OCI-LY7 (cell line): ENCODE results near the gene HS6ST3. TPM values are rescaled to one million over a fixed set of nuclear protein-coding genes. Genes with fewer than 3 reads are reported as not detected.

ENCODE experiments used
- BruUV-seq: library from RNA; stranded (reverse); fragments of 400-500 nt; replicated peaks from 2 replicates; lab custom pipeline; 2021; lab: Mats Ljungman, UMichigan
- CTCF ChIA-PET: fragments of 300-600 bp; sonication (Branson Sonifier 250); formaldehyde crosslinking; loops from one replicate; lab custom pipeline; 2022; ENCODE audit warnings: antibody characterized with exemption; ENCODE audit not compliant: unreplicated experiment; lab: Charles Lee
- POLR2A ChIA-PET: fragments of 300-600 bp; sonication (Branson Sonifier 250); formaldehyde crosslinking; loops from one replicate; lab custom pipeline; 2022; ENCODE audit warnings: antibody characterized with exemption; lab: Charles Lee
- DNase-seq: peaks from one replicate; pipeline ENCODE4 v3.0.0-alpha.2; 2015; ENCODE audit warnings: low spot score
- H2AFZ ChIP-seq: fragments of 200-600 bp; sonication (generic), shearing (Covaris generic); 2 replicates; pipeline ENCODE4 v1.6.1; 2014; ENCODE audit warnings: mild to moderate bottlenecking, antibody characterized with exemption, low read length, moderate library complexity
- H3K27ac ChIP-seq: fragments of 200-600 bp; sonication (generic); 2 replicates; pipeline ENCODE4 v1.5.1; 2014; ENCODE audit warnings: mixed run types, low read depth, mild to moderate bottlenecking, moderate library complexity, low read length, inconsistent platforms; ENCODE audit not compliant: poor library complexity, severe bottlenecking
- H3K36me3 ChIP-seq: fragments of 200-600 bp; sonication (generic); 2 replicates; pipeline ENCODE4 v1.6.1; 2014; ENCODE audit warnings: mild to moderate bottlenecking, antibody characterized with exemption, low read length, moderate library complexity, mixed read lengths; ENCODE audit not compliant: insufficient read depth
- H3K4me1 ChIP-seq: fragments of 200-600 bp; sonication (generic); 2 replicates; pipeline ENCODE4 v1.5.1; 2014; ENCODE audit warnings: mild to moderate bottlenecking, low read length; ENCODE audit not compliant: insufficient read depth, poor library complexity, severe bottlenecking
- H3K4me2 ChIP-seq: fragments of 200-600 bp; sonication (generic); 2 replicates; pipeline ENCODE4 v1.6.1; 2014; ENCODE audit warnings: mild to moderate bottlenecking, low read length
- H3K4me3 ChIP-seq: fragments of 200-600 bp; sonication (generic); 2 replicates; pipeline ENCODE4 v1.5.1; 2014; ENCODE audit warnings: mild to moderate bottlenecking, low read depth, low read length; ENCODE audit not compliant: poor library complexity, severe bottlenecking
- H3K79me2 ChIP-seq: fragments of 200-600 bp; sonication (generic); 2 replicates; pipeline ENCODE4 v1.6.1; 2016; ENCODE audit warnings: low read depth, mild to moderate bottlenecking, low read length, moderate library complexity, mixed read lengths; ENCODE audit not compliant: insufficient read depth
- H3K9me2 ChIP-seq: fragments of 200-600 bp; sonication (generic); 2 replicates; pipeline ENCODE4 v1.6.1; 2016; ENCODE audit warnings: mild to moderate bottlenecking, low read length, mixed read lengths; ENCODE audit not compliant: insufficient read depth
- H3K9me3 ChIP-seq: fragments of 200-600 bp; sonication (generic); 2 replicates; pipeline ENCODE4 v1.6.1; 2014; ENCODE audit warnings: mild to moderate bottlenecking, mixed run types, low read length, mixed read lengths
- H4K20me1 ChIP-seq: fragments of 200-600 bp; sonication (generic); 2 replicates; pipeline ENCODE4 v1.6.1; 2014; ENCODE audit warnings: mild to moderate bottlenecking, antibody characterized with exemption, low read length, moderate library complexity, mixed read lengths; ENCODE audit not compliant: insufficient read depth
- CTCF ChIP-seq: fragments of 200-600 bp; sonication (generic); conservative IDR thresholded peaks from 2 replicates; pipeline ENCODE4 v1.5.1; 2014; ENCODE audit warnings: mild to moderate bottlenecking, antibody characterized with exemption, low read length, moderate library complexity, mixed read lengths
- EZH2phosphoT487 ChIP-seq: fragments of 200-600 bp; sonication (generic); IDR thresholded peaks from 2 replicates; pipeline ENCODE4 v1.6.1; 2018; ENCODE audit warnings: low read depth, borderline replicate concordance, mild to moderate bottlenecking, mixed run types, antibody characterized with exemption, low read length, moderate library complexity, mixed read lengths
- intact Hi-C: fragments of 100-400 bp; cut with micrococcal nuclease; formaldehyde crosslinking; loops from one replicate; pipeline ENCODE4 v1.10.0; 2022; ENCODE audit not compliant: unreplicated experiment
- total RNA-seq, 2 experiments: library from RNA; depleted of rRNA in 1 of 2; stranded (reverse); fragments of >200 nt in 1 of 2; shearing (Covaris generic) in 1 of 2; gene quantifications; 2 replicates each; pipeline ENCODE4 v1.2.3, GENCODE V29; 2014 to 2022

The HS6ST3 gene
- total RNA-seq, 2 experiments from 2014 or later: not detected

GRCh38 chr13:96053003-96053703 is 36.8 kb upstream of the HS6ST3 start, which contains the start of gene UGGT2:
TSS of gene UGGT2 (minus strand) at chr13:96053401. CDS start at chr13:96053312, 89 bp downstream.
- intact Hi-C loops: no loop called here
- Histone ChIP-seq H3K27ac (no peak within 1 kb of the TSS), H4K20me1 (no peaks in the 10 kb centered on the region), H3K36me3 (no peaks in the 10 kb centered on the region), H3K9me3 (no peaks in the 10 kb centered on the region), H2AFZ (no peak within 1 kb of the TSS), H3K4me2 (peak within 1 kb of the TSS; percentile 67; the same call in 1 of the 2 replicates), H3K79me2 (no peaks in the 10 kb centered on the region), H3K9me2 (no peaks in the 10 kb centered on the region), H3K4me3 (no peak within 1 kb of the TSS), H3K4me1 (no peaks in the 10 kb centered on the region)
- ChIA-PET CTCF (no interaction called here), POLR2A (no interaction called here)
- TF ChIP-seq CTCF: no peak
- TF ChIP-seq EZH2phosphoT487: no peak
- no TSS peak for BruUV-seq
- DNase-seq: no peak

GRCh38 chr13:96065849-96066248 is 24.1 kb upstream of the HS6ST3 start:
- H3K79me2 ChIP-seq: no peaks in the 10 kb centered on the region
- DNase-seq: no peak
- H3K36me3 ChIP-seq: no peaks in the 10 kb centered on the region
- no peaks in the 10 kb centered on the region for H3K4me1 ChIP-seq
- H3K9me3 ChIP-seq: no peaks in the 10 kb centered on the region
- ChIA-PET POLR2A (no interaction called here), CTCF (no interaction called here)
- H3K9me2 ChIP-seq: no peaks in the 10 kb centered on the region
- H4K20me1 ChIP-seq: no peaks in the 10 kb centered on the region
- no peak overlapping the region for H3K27ac ChIP-seq
- H3K4me3 ChIP-seq: no peak overlapping the region
- BruUV-seq: no TSS peak
- no peak overlapping the region for H2AFZ ChIP-seq
- intact Hi-C loops: no loop called here
- TF ChIP-seq EZH2phosphoT487: no peak
- TF ChIP-seq CTCF: no peak
- no peak overlapping the region for H3K4me2 ChIP-seq

GRCh38 chr13:96068729-96069128 is 21.2 kb upstream of the HS6ST3 start:
- Histone ChIP-seq H3K4me1 (no peaks in the 10 kb centered on the region), H3K79me2 (no peaks in the 10 kb centered on the region), H3K36me3 (no peaks in the 10 kb centered on the region), H3K9me3 (no peaks in the 10 kb centered on the region), H4K20me1 (no peaks in the 10 kb centered on the region), H3K27ac (no peak overlapping the region), H3K4me3 (no peak overlapping the region), H3K9me2 (no peaks in the 10 kb centered on the region), H2AFZ (no peak overlapping the region), H3K4me2 (no peak overlapping the region)
- intact Hi-C loops: no loop called here
- BruUV-seq: no TSS peak
- TF ChIP-seq EZH2phosphoT487 (no peak), CTCF (no peak)
- ChIA-PET POLR2A (no interaction called here), CTCF (no interaction called here)
- no peak for DNase-seq
